HL-60/S4 treated with phorbol 12-myristate 13-acetate at 8.2 ng/mL for 4 days and 3 days (cell line): ENCODE measurements around the gene HMX2.

Experiments
- in situ Hi-C: fragments of 300-500 bp; cut with MboI; formaldehyde crosslinking; loops from 2 replicates; pipeline ENCODE4 v1.15.0; 2022; ENCODE audit warnings: low sequenced_read_pairs

Gene HMX2

DNA sequence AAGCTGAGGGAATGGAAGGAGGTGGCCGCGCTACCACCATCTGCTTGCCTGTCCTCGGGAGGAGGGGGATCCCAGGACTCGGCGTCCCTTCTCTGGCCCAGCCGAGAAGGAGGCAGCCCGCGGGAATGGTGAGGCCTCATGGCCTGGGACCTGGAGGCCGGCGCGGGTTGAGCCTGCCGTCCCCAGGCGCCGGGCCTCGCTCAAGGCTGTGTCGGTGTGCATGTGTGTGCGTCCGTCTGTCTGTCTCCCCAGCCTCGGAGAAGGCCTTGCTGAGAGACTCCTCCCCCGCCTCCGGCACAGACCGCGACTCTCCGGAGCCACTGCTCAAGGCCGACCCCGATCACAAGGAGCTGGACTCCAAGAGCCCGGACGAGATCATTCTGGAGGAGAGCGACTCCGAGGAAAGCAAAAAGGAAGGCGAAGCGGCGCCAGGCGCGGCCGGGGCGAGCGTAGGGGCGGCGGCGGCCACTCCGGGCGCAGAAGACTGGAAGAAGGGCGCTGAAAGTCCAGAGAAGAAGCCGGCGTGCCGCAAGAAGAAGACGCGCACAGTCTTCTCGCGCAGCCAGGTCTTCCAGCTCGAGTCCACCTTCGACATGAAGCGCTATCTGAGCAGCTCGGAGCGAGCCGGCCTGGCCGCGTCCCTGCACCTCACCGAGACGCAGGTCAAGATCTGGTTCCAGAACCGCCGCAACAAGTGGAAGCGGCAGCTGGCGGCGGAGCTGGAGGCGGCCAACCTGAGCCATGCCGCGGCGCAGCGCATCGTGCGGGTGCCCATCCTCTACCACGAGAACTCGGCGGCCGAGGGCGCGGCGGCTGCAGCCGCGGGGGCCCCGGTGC is 10.9 kb upstream of the HMX2 start:
- in situ Hi-C loops, result loop anchor here (10.0 kb wide), 1 partner anchor 418 kb away; no protein-coding TSS in a partner anchor

DNA sequence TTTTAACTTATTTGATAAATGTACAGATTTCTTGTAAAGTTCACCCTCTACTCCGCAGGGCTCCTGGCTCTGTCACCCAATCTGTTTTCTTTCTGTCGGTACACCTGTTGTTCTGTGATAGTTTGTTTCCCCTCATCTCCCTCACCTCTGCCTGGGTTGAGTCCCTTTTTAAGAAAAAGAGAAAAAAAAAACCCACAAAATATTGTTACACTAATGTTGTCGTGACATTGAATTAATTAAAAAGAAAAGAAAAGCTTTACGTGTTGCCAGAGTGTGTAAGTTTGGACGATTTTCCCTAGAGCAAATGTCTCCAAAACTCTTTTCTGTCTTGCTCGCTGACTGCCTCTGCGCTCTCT is 8.8 kb upstream of the HMX2 start:
- in situ Hi-C loops, result loop anchor here (10.0 kb wide), 1 partner anchor 416 kb away; no protein-coding TSS in a partner anchor

DNA sequence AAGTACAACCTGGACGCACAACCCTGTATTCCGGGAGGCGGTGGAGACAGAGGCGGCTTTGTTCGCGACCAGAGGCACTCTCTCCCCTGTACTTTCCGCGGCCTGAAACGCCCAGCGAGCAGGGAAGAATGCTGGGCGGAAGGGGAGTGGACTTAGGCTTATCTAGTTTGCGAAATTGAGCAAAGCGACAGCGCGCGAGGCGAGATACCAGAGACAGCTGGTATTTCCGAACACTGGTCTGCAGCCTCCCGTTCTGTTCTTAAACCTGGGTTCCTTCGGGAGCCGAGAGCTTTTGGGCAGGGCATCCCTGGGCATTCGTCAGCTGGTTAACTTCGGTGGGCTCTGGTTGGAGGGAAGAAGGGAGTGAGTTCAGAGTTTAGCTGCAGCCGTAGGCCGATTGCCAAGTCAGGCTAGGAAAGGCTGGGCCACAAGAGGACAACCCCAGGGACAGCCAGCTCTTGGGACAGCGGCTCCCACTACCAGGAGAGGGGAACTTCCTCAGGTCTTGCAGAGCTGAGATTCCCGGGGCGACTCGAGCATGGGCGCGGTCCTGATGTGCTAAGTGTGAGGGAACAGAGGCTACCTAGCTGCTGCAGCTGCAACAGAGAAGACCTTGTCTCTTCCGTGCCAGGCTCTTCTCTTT is 8.3 kb upstream of the HMX2 start:
- in situ Hi-C loops, result loop anchor here (10.0 kb wide), 1 partner anchor 415 kb away; no protein-coding TSS in a partner anchor

DNA sequence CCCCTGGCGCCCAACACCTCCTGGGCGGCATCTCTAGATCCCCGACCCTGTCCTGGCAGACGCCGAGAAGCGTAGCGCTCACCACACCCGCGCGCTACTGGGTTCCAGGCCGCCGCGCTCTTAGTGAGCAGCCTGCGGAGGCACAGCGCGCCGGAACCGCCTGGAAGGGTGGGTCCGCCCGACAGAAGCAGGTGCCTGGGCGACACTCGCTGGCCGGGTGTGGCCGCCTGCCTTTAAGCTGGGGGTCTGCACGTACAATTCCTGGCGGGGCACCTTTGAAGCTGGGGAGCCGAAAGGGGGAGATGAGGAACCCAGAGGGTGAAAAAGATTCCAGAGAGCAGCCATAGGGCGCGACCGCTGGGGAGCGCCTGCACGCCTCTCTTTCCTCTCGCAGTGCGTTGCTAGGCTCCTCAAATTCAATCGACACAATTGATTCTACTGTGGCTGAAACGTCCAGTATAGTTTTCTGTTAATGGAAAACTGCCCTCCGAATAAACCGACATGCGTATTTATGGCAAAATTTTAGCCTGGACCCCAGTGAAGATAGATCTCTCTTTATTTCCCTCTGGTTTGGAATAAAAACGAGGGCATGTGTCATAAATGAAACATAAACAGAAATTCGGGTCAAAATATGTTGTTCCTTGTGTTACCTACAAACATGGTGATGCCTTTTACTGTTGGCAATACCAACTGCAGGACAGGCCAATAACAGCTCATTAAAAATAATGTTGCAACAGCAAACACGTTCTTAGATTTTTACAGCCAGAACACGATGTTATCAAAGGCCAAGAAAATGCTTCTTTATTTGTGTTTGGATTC is 7.6 kb upstream of the HMX2 start:
- in situ Hi-C loops, result no loop called here

DNA sequence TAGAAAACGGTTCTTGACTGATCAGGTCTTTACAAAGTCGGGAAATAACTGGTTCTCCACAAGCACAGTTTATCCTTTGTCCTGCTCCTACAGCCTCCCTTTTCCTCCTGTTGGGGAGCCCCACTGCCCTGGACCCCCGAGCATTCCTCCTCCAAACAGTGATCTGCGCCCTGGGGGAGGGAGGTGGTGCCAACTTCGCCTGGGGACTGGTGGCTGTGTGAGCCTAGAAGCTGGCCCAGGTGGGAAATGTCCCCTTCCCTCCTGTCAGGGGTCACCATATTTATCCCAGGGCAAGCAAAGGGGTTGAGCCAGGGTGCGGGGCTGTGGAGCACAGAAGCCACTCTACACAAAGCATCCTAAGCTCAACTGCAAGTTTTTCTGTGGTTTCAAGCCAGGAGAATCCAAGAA is 6.9 kb upstream of the HMX2 start:
- in situ Hi-C loops, result no loop called here

DNA sequence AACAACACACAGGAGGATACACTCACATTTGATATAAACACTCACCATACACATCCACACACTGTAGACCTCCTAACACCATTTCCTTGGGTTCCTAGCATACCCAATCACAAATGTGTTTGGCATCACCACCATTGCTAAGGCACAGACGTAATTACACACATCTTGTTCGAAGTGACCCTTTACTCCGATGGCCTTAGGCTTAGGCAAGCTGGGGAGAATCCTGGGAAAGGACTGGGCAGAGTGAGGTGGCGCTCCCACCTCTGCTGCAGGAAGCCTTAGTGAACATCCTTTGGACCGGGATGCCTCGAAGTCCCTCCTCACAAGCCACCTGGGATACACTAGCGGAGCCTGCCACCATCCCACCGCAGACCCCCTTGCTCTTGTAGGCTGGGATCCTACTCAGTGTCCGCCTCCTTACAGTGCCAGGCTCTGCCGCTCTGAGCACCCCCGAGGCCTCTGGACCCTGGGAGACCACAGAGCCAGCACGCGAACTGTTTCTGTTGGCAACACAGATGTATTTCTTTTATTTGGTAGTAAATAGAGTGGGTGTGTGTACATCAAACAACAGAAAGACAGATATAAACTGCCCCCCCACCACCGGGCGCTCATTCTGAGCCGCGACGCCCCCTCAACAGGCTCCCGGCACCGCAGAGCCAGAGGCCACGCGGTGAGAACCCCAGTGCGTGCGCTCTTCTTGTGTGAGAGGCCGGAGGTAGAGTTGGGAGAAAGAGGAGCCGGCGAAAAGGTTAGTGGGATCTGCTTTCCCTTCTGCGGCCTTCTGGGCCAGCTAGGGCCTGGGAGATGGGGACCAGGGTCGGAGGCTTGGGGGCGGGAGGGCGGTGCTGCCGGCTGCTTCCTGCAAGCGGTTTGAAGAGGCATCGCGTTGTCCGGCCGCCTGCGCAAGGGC is 5.9 kb upstream of the HMX2 start:
- in situ Hi-C loops, result no loop called here

DNA sequence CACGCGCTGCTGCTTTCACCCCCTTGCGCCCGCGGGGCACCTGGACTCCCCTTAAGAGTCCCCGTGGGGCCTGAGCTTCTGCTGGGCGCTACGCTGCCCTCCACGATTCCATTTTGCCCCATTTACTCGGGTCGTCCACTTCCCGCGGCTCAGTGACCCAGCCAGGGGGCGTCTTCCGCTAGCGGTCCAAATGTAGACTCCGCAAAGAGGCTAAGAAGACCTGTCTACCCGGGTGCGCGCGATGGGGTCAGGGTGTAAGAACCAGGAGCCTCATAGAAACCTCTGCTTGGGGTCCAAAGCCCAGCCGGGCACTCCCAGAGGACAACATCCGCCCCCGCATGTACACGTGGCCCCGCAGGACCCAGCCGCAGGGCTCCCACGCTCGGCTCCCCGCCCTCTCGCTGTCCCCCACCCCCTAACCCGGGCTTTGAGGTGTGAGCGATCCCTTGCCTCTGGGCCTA is 5.2 kb upstream of the HMX2 start:
- in situ Hi-C loops, result no loop called here

DNA sequence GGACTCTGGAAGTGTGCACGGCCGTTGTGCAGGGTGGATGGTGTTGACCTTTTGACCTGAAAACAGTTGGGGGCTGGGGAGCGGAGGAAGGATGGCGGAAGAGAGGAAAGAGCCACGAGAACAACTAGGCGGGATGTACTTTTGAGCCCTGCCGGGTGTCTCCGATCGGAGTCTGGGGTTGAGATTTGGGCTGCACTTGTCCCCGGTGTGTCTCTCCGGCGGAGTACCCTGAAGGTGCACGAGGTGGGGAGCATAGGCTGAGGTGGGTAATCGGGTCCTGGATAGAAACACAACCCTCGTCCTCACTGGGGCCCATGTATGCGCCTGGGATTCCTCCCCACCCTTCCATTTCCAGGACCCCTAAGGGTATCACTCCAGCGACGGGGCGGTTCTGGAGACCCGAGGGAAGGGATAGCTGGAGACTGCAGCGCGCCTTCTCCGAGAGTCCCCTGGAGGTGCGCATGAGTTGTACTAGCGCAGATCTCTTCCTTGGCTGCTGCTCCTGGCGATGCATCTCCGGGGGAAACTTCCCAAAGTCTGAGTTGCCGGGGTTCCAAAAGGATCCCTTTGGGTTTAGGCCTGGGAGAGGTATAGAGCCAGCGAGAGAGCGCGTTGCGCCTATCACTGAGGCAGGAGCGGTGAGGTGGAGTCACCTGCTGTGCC is 4.6 kb upstream of the HMX2 start:
- in situ Hi-C loops, result no loop called here

DNA sequence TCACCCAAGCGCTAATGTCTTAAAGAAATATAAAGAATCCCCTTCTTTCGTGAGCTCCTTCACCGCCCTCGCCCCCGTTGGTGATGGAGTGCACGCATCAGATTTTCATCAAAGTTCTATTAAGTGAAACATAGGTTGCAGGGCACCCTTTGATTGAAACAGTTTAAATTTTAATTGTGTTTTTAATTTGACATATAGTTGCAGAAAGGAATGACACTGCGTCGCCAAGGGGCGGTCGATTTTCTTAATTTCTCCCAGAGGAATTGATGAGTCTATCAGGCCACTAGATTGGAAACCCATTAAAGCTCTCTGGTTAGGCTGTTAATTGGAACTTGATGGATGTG is 4.1 kb upstream of the HMX2 start:
- in situ Hi-C loops, result no loop called here

DNA sequence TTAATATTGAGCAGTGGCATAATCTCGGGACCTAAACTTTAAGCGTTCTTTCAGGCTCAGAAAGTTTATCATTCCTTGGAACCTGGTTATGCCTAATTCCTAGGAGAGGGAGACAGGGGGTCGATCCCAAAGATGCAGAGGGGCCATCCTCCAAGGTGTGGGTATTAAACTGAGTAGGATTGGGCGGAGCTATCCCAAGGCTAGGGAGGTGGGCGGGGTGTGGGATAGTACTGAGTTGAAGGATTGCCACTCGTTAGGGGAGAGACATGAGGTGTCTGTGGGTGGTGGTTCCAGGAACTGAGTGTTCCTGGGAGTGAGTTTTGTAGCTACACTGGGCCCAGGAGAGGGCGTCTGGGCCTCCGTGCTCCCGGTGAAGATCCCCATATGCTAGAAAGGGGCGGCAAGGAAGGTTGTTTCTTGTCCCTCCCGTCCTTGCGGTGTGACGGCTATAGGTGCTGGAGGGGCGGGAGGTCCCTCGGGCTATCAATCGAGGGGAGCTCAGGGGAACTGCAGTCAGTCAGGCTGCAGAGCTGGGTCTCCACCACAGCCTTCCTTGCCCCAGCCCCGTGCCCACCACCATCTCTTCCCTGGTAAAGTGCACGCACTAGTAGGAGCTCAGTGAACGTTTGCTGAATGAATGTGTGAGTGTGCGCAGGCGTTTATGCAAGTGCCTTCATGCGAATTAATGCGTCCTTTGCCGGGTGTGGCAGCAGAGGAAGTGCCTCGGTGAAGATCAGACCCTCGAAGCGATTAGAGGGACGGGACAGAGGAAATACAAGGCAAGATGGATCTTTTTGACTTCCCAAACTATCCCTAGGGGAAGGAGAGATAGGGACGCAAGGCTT is 3.0 kb upstream of the HMX2 start:
- in situ Hi-C loops, result no loop called here

DNA sequence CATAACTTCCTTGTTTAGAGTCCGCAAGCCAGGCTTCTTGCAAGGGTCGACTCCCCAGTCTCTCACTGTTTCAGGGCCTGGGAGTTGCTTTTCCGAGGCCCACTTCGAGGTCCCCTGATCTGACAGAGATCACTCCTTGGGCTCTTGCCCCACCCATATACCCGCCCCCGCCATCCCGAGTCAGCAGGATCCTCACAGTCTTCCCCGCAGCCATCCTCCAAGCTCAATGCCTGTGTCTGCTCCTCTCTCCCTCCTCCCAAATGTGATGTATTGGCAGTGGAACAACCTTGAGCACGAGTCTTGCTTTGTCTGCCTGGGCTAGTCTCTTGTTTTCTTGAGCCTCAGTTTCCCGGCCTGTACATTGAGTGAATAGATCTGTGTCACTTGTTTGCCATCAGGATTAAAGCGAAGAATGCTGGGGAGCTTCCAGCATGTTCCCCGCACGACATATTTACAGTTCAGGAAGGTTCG is 2.4 kb upstream of the HMX2 start:
- in situ Hi-C loops, result no loop called here

DNA sequence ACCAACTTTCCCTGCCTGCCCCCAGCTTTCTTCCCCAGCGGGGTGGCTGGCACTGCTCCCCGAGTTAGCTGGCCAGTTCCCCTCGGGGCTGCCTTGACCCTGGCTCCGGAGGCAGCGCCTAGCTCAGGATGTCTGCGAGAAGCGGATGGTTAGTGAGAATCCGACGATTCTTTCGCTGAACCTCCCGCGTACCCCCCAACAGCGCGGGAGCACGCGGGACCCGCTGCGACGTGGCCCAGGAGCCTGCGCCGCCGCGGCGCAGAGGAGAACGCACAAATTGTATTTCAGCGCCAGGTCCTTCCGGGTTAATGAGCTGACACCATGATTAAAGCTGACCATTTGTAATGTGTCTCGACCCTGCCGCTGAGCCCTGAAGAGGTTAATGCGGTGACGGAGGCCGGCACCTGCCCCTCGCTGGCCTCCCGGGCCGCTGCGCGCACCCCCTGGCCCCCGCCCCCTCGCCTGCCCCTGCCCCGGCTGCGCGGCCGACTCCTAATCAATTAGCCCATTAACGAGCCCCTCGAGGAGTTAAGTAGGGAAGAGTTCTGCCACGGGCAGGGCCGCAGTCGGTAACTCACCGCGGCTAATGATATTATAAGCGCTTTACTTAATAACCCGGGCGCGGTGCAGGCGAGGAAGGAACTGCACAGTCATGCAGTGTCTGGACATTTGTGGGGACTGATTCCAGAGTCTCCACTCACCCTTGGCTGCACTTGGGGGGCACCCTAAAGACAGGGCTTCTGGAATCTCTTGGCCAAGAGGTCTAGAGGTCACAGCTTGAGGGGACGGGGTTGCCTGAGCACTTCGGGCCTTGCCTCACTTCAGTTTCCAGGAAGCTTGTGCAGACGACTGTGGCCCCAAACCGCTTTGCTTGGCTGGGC is 1.7 kb upstream of the HMX2 start:
- in situ Hi-C loops, result no loop called here

DNA sequence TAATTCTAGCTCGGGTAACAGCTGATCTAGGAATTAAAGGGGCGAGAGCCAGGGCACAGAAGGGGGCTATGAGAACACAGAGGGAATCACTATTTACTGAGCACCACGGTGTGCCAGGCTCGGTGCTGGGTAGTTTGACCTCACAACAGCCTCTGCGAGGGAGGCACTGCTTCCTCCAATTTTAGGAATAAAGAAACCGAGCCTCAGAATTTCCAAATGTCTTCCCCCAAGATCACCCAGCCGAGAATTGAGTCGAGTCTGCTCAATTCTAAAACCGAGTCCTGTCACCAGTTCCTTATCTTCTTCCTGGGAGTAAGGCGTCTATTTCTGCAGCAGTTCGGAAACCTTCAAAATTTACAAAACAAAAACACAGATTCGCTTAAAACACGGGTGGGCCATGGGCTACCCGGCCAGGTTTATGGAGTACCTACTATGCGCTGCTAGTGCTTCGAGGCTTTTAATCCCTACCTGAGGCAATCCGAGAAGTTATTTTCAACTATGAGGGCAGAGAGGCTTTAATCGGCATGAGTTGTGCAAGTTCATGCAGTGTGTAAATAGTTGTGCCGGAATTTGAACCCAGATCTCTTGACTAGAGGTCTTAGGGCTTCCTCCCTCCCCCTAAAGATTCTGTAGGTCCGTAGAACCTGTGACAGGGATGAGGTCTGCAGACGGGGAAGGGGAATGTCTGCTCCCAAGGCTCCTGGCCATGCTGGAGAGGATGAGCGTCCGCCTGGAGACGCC is 872 bp upstream of the HMX2 start:
- in situ Hi-C loops, result no loop called here

DNA sequence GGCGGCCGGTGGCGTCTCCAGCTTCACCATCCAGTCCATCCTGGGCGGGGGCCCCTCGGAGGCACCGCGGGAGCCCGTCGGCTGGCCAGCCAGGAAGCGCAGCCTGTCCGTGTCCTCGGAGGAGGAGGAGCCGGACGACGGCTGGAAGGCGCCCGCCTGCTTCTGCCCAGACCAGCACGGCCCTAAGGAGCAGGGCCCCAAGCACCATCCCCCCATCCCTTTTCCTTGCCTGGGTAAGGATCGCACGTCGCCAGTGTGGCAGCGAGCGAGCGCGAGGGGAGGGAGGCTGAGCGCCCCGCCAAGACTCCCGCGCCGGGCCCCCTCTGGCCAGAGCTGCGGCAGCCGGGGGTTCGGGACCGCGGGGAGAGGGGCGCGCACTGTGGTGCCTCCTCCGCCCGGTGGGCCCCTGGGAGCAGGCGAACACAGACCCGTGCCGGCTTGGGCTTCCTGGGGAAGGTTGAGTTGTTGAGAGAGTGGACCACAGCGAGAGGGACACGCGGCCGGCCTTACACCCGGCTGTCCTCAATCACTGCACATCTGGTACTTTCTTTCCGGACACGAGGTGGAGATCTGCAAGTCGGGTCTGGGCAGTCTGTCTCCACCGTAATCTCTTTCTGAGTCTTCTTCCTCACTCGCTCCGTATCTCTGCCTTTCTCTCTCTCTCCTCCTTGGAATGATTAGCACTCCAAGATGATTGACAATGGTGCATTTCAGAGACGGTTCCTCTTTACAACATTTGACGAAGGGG is 652 bp downstream of the HMX2 start:
- in situ Hi-C loops, result no loop called here

DNA sequence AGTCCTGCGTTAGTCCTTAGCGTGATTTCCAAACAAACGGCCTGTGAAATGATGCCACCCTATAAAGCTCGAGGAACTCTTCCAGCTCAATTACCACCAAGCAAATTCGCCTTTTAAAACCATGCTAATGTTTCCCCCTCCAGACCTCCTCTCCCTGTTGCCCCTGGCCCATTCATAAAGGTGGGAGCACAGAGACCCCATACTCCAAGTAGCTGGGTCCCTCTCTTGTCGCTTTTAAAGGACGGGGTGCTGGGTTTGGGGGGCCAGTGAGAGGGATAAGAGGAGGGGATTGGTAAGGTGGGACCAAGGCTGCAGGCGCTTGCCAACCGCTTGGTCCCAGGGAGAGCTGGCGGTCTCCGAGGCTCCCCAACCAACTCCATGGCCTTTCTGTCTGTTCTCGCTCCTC is 1.2 kb downstream of the HMX2 start:
- in situ Hi-C loops, result no loop called here

DNA sequence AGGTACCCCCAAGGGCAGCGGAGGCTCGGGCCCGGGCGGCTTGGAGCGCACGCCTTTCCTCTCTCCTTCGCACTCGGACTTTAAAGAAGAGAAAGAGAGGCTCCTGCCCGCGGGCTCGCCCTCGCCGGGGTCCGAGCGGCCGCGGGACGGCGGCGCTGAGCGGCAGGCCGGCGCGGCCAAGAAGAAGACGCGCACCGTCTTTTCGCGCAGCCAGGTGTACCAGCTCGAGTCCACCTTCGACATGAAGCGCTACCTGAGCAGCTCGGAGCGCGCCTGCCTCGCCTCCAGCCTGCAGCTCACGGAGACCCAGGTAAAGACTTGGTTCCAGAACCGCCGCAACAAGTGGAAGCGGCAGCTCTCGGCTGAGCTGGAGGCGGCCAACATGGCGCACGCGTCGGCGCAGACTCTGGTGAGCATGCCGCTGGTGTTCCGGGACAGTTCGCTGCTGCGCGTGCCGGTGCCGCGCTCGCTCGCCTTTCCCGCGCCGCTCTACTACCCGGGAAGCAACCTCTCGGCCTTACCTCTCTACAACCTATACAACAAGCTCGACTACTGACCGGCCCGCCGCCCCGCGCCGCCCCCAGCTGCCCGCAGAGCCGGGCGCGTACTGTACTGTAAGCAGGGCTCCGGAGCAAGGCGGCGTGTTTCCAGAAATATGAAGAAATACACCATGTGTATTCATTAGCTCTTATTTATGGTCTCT is 1.8 kb downstream of the HMX2 start:
- in situ Hi-C loops, result no loop called here
